ENCODE measurements around the gene DPH6. TPM values are rescaled to one million over a fixed set of nuclear protein-coding genes. Genes with fewer than 3 reads are reported as not detected.

The DPH6 gene
- total RNA-seq, 1 donor from 2014 or later, result 7.8 TPM

- Mint-ChIP-seq H3K36me3 (ENCODE audit: low read depth) (peaks cover 1% of the 10 kb centered on the region), H3K9me3 (ENCODE audit: low read depth) (no peaks in the 10 kb centered on the region), H3K27ac (ENCODE audit: unreplicated experiment) (no peak overlapping the region), H3K4me1 (ENCODE audit: low read depth) (no peaks in the 10 kb centered on the region), H3K4me3 (ENCODE audit: unreplicated experiment) (no peak overlapping the region), H3K27me3 (ENCODE audit: low read depth) (no peaks in the 10 kb centered on the region)
- TF ChIP-seq CTCF (IDR thresholded peaks at IDR 0.05), result no peak
- no peak for DNase-seq (ENCODE audit: low spot score)
These were observed 87.6 kb downstream of the DPH6 start for GRCh38 chr15:35458176-35458856.

- DNase-seq (ENCODE audit: low spot score), result no peak
- Mint-ChIP-seq H3K27ac (ENCODE audit: unreplicated experiment) (no peak overlapping the region), H3K4me1 (ENCODE audit: low read depth) (no peaks in the 10 kb centered on the region), H3K9me3 (ENCODE audit: low read depth) (no peaks in the 10 kb centered on the region), H3K27me3 (ENCODE audit: low read depth) (no peaks in the 10 kb centered on the region), H3K36me3 (ENCODE audit: low read depth) (peaks cover 1% of the 10 kb centered on the region), H3K4me3 (ENCODE audit: unreplicated experiment) (no peak overlapping the region)
- no peak for TF ChIP-seq CTCF (IDR thresholded peaks at IDR 0.05)
These were observed 90.8 kb downstream of the DPH6 start for GRCh38 chr15:35455201-35455600.

- no peak for DNase-seq (ENCODE audit: low spot score)
- H3K27ac Mint-ChIP-seq (ENCODE audit: unreplicated experiment), result no peak overlapping the region
- peaks cover 1% of the 10 kb centered on the region for H3K36me3 Mint-ChIP-seq (ENCODE audit: low read depth)
These were observed 95.5 kb downstream of the DPH6 start for GRCh38 chr15:35450492-35450891.

GRCh38 chr15:35448294-35448693 is 97.7 kb downstream of the DPH6 start:
- Mint-ChIP-seq H3K27me3 (ENCODE audit: low read depth) (no peaks in the 10 kb centered on the region), H3K4me3 (ENCODE audit: unreplicated experiment) (no peak overlapping the region), H3K36me3 (ENCODE audit: low read depth) (no peaks in the 10 kb centered on the region), H3K9me3 (ENCODE audit: low read depth) (no peaks in the 10 kb centered on the region), H3K27ac (ENCODE audit: unreplicated experiment) (no peak overlapping the region), H3K4me1 (ENCODE audit: low read depth) (peaks cover 11% of the 10 kb centered on the region)
- TF ChIP-seq CTCF (IDR thresholded peaks at IDR 0.05), result peak; percentile 26
- DNase-seq (ENCODE audit: low spot score), result no peak

More at GRCh38 chr15:35450492-35450891, 95.5 kb downstream of the DPH6 start:
- TF ChIP-seq CTCF (IDR thresholded peaks at IDR 0.05), result no peak
- Mint-ChIP-seq H3K4me3 (ENCODE audit: unreplicated experiment) (no peak overlapping the region), H3K27me3 (ENCODE audit: low read depth) (no peaks in the 10 kb centered on the region), H3K9me3 (ENCODE audit: low read depth) (no peaks in the 10 kb centered on the region), H3K4me1 (ENCODE audit: low read depth) (peaks cover 3% of the 10 kb centered on the region)

GRCh38 chr15:35445891-35446290 is 100.1 kb downstream of the DPH6 start:
- no peaks in the 10 kb centered on the region for H3K27me3 Mint-ChIP-seq (ENCODE audit: low read depth)
- TF ChIP-seq CTCF (IDR thresholded peaks at IDR 0.05), result no peak
- no peak overlapping the region for H3K4me3 Mint-ChIP-seq (ENCODE audit: unreplicated experiment)
- no peak overlapping the region for H3K27ac Mint-ChIP-seq (ENCODE audit: unreplicated experiment)
- H3K4me1 Mint-ChIP-seq (ENCODE audit: low read depth), result peaks cover 16% of the 10 kb centered on the region
- no peak for DNase-seq (ENCODE audit: low spot score)
- no peaks in the 10 kb centered on the region for H3K36me3 Mint-ChIP-seq (ENCODE audit: low read depth)
- H3K9me3 Mint-ChIP-seq (ENCODE audit: low read depth), result no peaks in the 10 kb centered on the region
